ENCODE data around the gene FMNL2.
"Not testable (repeated sequence)": the region's sequence is repeated elsewhere in the genome, so short reads cannot be mapped to it uniquely, and the experiment has no call there.

FMNL2 gene

DNA sequence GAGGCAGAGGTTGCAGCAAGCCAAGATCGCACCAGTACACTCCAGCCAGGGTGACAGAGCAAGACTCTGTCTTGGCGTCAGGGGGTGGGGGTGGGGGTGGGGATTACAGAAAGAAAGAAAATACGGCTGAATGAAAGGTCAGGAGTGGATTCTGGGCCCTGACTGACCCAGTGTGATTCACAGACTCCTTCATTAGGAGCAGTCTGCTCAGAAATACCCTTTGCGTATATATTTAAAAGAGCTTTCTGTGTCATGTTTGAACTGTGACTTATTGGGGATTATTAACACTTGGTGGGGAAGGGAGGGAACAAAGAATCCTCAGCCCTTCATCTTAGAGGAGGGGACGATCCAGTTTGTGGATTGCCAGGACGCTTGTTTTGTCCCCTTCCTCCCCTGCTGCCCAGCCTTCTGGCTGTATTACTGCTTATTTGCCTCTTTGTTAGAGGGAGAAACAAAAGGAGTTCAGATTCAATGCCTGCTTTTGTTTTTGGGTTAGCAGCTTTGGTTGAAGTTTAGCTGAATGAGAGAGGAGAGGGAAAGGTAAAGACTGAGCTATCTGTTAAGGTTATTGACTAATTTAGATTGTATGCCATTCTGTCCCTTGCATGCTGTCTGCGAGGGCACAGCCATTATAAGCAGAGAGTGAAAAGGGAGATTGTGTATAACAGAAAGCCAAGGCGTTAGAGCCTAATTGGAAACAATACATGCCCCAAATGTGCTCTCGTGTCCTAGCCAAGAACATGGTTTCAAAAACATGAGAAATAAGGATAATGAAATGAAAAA, 118.3 kb downstream of the FMNL2 start:
- DNase-seq = no peak

DNA sequence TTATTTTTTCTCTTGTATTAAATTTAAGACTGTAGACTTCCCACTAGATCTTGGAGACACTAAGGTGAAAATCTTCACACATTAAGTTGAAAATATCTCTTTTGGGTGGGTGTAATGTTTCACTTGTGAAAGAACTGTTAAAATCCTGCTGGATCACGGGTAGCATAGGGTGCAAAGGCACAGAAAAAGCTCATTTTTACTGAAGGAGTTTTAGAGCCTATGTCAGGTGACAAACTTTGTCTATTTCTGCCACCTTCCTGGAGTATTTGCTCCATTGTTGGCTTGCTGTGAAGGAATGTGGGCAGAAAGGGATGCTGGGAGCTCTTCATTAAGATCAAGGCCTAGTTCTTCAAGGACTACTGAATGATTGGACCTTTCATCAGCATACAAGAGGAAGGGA, 119.4 kb downstream of the FMNL2 start:
- DNase-seq = no peak

DNA sequence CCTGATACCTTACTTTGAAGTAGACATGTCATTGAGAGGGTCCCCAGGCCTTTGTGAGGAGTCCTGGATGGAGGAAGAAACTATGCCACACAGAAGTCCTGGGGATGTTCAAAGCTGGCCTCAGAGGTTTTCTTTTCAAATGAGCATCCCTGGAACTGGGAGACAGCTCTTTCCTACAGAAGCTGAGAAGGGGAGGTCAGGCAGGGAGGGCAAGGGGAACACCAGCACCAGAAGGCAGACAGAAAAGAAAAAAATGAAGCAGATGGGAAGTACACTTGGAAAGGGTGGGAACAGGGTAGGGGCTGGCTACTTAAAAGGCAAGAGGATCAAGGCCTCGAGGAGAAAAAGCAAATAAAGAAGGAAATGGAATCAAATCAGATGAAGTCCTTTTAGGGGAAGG, 120.0 kb downstream of the FMNL2 start:
- DNase-seq = peak; percentile 56

DNA sequence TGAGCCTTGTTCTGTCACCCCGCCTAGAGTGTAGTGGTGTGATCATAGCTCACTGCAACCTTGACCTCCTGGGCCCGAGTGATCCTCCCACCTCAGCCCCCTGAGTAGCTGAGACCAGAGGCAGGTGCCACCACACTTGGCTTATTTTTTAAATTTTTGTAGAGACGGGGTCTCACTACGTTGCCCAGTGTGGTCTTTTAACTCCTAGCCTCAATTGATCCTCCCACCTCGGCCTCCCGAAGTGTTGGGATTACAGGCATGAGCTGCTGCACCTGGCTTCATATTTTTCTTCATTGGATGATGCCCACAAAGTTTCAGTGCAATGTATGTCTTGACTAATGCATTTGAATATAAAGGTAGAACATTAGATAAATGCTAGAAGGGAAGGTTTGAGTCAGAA, 120.8 kb downstream of the FMNL2 start:
- DNase-seq = no peak

GRCh38 chr2:152456262-152456661, 121.3 kb downstream of the FMNL2 start:
- no peak for DNase-seq

DNA sequence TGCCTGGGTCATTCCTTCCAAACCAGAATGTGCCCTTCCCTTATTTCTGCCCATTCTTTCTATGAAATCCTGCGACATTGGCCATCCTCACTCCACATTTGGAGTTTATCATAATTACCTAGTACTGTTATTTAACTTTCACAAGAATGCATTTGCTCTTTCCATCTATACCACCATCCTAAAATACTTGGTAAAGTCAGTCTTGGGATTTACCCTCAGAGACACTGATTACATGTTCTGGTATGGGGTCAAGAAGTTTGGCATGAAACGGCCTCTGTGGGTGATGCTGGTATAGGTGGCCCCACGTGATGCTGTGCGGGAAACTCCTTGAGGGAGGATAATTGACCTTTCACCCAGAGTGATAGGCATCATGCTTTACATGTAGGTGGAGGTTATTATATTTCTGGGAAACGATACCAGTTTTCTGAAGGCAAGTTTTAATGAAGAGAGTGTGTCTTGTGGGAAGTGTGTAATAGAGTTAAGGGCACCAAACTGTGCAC, 123.5 kb downstream of the FMNL2 start:
- no peak for DNase-seq

GRCh38 chr2:152459091-152459490, 124.1 kb downstream of the FMNL2 start:
- DNase-seq = no peak

- DNase-seq = no peak
Measured at GRCh38 chr2:152460567-152460966, 125.6 kb downstream of the FMNL2 start.

DNA sequence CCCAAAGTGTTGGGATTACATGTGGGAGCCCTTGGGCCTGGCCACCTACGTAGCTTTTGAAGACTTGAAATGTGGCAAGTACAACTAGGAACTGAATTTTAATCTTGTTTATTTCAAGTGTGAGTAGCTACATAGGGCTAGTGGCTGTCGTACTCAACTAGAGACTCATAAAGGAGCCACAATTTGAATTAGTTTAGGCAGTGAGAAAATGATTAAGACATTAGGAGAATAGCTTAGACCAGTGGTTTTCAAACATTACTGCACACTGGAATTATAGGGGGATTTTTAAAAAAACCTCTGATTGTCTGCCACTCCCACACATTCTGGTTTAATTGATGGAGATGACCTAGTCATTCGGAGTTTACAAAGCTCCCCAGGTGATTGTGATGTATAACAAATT, 127.1 kb downstream of the FMNL2 start:
- no peak for DNase-seq

DNA sequence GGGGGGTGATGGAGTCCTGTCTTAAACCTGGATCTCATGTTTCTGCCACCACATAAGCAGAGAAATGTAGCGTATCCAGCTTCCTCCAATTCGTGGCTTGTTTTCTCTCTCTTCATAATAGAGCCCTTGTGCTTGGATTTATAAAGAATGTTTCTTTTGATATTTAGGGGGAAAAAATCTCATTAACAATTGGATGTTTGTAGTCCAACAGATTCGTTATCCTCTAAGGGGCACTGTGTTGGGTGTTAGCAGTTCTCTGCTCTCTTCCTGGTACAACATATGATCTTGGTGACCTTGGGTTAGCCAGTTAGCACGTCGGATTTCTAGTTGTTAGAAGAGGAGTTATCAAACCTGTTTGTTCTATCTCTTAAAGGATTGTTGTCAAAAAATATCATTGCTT, 127.8 kb downstream of the FMNL2 start:
- no peak for DNase-seq

DNA sequence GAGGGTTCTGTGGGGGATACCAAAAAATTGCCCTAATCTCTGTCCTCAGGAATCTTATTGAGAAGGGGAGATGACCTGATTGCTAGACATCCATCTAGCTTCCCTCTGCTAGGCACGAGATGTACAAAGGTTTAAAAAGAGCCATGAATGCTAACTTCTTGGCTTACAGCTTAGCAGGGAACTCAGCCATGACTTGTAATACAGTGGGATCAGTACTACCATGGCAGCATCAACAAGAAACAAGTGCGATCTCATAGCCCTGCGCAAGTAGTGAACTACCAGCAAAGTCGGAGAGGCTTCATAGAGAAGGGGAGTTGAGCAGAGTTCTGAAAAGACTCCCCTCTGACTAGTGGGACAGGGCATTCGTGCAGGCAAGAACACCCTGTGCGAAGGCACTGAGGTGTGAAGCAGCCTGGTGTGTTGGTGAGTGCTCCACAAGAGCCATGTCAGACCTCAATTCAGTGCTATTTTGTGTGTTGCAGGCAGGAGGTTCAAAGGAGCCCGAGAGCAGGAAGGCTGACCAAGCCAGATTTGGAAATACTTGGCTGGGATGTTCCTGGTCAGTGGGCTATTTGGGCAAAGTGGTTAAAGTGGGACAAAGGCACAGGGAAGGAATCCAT, 130.0 kb downstream of the FMNL2 start:
- DNase-seq = no peak

DNA sequence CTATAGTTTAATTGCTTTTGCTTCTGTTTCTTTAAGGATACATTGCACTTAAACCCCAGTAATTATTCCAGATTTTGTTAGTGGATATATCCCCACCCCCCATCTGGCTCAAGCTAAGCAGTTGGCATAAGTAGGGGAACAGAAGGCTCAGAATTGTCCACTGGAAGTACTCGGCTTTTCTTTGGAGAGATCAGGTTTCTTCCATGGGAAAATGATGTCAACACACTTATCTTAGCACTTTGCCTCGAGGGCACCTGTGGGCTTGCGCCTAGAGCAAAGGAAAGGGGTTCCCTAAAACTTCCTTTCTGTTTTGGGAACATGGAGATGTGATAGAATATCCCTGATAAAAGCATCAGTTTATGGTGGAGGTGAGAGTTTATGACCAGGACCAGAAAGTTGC, 130.6 kb downstream of the FMNL2 start:
- DNase-seq = peak; percentile 94

GRCh38 chr2:152466041-152466440, 131.1 kb downstream of the FMNL2 start:
- DNase-seq = no peak

DNA sequence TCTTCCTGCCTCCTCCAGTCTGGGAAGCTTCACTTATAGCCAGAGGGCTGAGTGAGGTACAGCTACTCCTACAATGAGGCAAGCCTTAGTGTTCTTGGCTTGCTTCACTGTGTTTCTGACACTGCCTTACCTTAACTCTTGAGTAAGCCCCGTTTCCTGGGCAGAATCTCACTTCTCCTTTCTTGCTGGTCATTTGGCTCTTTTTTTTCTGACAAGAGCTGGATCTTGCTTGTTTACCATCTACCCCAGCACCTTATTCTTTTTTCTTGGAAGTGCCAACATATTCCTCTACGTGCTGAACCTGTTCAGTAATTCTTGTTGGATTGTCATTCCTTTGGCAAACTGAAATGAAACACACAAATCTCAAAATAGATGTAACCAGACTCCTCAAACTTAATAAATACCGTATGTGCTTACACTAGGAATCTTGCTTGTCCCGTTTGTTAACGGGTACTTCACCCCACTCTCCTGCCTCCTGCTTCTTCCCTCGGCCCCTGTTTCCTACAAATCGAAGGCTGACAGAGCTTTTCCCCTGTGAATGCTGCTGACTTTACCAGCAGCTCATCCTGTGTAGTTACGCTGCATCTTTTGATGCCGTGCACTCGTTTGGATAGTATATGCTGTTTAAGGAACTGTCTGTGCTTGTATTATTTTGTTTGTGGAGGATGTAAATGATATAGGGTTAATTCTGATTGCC, 132.2 kb downstream of the FMNL2 start:
- DNase-seq = no peak

DNA sequence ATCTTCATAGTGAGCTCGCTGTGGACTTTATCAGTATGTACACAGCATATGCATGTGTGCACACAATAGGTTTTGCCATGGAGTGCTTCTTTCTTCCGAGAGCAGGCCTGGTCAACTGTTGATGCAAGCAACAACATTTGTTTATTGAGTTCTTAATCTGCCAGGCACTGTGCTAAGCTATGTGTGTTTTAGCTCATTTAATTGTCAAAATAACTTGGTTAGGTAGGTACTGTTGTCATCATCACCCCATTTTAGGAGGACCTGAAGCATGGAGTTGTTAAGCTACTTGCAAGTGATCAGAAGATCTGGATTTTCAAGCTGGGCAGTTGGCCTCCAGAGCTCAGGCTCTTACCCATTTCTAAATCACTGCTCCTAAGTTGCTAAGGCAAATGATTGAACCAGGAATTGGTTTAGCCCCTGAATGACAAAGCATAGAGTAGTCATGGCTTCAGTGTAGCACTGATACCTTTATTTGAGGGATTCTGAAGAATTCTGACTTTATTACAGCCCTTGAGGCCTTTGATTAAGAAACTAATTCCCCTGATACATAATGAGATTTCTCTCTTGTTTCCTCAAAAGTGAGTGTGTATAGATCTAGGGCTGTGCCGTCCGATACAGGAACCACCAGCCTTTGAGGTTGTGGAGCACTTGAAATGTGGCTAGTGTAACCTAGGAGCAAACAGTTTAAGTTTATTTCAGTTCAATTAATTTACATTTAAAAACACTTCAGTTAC, 132.9 kb downstream of the FMNL2 start:
- DNase-seq = no peak

DNA sequence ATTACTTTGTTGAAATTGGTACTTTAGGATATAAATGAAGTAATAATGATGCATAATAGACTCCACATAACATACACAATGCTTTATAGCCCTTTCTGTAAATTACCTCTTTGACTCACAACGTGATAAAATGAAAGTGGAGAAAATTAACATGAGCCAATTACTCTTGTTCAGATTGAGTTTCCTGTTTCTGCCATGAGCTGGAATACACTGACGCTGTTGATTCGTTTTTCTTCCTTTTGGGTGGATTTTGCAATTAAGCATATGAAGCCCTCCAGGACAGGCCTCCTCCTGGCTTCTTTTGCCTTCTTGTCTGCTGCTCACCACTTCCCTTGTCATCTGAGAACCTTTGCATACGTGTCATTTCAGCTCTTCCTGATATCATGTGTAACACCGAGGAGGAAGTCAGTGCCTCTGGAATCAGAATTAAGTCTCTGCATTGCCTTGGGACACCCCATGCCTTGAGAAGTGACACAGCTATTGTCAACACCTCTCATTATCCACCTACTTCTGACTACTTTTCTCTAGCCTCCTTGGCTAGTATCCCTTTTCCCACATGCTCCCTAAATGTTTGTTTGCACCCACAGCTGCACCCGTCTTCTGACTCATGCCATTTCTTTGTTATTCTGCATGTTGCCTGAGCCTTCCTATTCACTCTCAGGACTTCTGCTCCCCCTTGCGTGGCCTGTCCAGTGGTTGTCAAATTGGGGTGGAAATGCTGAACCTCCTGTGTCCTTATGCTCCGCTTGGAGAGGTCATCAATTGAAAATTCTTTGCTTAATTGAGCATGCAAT, 134.1 kb downstream of the FMNL2 start:
- DNase-seq = no peak

- DNase-seq = no peak
Measured at GRCh38 chr2:152470861-152471854, 136.2 kb downstream of the FMNL2 start.

- no peak for DNase-seq
Measured at GRCh38 chr2:152472481-152472887, 137.5 kb downstream of the FMNL2 start.

GRCh38 chr2:152473151-152473857, 138.3 kb downstream of the FMNL2 start:
- DNase-seq = no peak

DNA sequence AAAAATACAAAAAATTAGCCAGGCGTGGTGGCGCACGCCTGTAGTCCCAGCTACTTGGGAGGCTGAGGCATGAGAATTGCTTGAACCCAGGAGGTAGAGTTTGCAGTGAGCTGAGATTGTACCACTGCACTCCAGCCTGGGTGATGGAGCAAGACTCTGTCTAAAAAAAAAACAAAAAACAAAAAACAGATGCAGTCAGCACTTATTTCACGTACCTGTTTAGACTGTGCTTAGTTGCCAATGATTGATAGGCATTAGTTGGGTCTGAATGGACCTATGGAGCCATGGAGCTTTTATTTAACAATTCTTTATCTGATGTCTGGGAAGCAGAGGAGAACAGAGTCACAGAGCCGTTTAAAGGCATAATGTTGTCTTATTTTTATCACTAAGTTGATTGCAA, 139.5 kb downstream of the FMNL2 start:
- not testable (repeated sequence) for DNase-seq

Data from NCI-H524 treated with DMSO at 0.1 percent for 48 hours (cell line).